B cell (primary cell): ENCODE data around the gene TEX14.

Experiments used
- CTCF ChIP-seq: fragments of 200-600 bp; IDR thresholded peaks from one replicate; pipeline ENCODE4 v1.8.0; 2022; ENCODE audit warnings: antibody characterized with exemption, mild to moderate bottlenecking
- EZH2 ChIP-seq: IDR thresholded peaks from 2 replicates; pipeline ENCODE4 v1.6.1; 2012; ENCODE audit warnings: borderline replicate concordance, low read depth, mild to moderate bottlenecking, moderate library complexity, low read length; ENCODE audit not compliant: insufficient read depth, poor library complexity, severe bottlenecking

GRCh38 chr17:58640202-58640601 is 51.6 kb downstream of the TEX14 start:
- TF ChIP-seq CTCF, result no peak
- no peak for TF ChIP-seq EZH2
